ENCODE data around the gene SLC39A2.

DNA sequence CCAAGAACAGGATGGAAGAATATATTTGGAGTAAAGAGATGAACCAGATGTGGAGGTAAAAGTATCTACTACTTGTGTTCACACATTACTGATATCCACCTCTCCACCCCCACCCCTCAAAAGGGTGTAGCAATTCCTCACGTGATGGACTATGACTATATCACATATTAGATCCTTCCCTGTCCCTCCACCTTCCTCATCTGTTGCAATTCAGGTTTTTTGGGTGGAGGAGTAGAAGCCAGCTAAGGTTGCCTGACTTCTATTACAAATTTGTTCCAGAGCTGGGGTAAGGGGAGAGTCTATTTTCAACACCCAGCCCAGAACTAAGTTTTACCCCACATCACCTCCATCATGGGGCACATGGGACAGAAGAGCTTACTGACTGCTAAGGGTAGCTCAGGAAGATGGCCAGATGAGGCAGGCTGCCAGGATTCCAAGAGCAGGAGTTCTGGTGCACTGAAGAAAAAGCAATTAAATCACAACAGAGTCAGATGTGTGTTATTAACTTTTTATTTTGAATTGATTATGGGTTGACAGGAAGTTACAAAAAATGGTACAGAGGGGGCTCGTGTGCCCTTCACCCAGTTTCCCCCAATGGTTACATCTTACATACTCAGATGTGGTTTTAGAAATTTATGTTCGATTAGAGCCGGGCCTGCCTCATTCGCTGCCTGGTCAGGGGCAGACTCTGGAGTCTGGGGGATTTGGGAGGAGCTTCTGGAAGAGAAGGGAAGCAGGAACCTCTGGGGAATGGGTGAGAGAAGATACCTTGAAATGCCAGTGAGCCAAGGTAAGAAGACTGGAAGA lies 33.4 kb downstream of the SLC39A2 start:
- TF ChIP-seq POLR2A (IDR thresholded peaks at IDR 0.05): no peak
- TF ChIP-seq, protein P1, sequence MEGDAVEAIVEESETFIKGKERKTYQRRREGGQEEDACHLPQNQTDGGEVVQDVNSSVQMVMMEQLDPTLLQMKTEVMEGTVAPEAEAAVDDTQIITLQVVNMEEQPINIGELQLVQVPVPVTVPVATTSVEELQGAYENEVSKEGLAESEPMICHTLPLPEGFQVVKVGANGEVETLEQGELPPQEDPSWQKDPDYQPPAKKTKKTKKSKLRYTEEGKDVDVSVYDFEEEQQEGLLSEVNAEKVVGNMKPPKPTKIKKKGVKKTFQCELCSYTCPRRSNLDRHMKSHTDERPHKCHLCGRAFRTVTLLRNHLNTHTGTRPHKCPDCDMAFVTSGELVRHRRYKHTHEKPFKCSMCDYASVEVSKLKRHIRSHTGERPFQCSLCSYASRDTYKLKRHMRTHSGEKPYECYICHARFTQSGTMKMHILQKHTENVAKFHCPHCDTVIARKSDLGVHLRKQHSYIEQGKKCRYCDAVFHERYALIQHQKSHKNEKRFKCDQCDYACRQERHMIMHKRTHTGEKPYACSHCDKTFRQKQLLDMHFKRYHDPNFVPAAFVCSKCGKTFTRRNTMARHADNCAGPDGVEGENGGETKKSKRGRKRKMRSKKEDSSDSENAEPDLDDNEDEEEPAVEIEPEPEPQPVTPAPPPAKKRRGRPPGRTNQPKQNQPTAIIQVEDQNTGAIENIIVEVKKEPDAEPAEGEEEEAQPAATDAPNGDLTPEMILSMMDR (IDR thresholded peaks at IDR 0.05): no peak
